Keratinocyte (primary cell): ENCODE measurements around the gene ASMT.
"Not testable (repeated sequence)": the region's sequence is repeated elsewhere in the genome, so short reads cannot be mapped to it uniquely, and the experiment has no call there.

ENCODE experiments used
- EZH2 ChIP-seq: IDR thresholded peaks from one replicate; pipeline ENCODE4 v1.6.1; 2012; ENCODE audit warnings: inconsistent platforms, mild to moderate bottlenecking, low read length, moderate library complexity
- TF ChIP-seq, protein P1 (sequence below), 3 experiments: IDR thresholded peaks in 1 of 3; conservative IDR thresholded peaks in 1 of 3; optimal IDR thresholded peaks in 1 of 3; 2 replicates in 2 of 3; 3 replicates in 1 of 3; pipeline versions ENCODE3 to v1.5.1; 2011; ENCODE audit warnings: low read length in 3 of 3, mild to moderate bottlenecking in 3 of 3, moderate library complexity in 2 of 3, control low read depth in 1 of 3, inconsistent platforms in 1 of 3; ENCODE audit not compliant: insufficient read depth in 2 of 3; ENCODE audit errors: extremely low read depth in 1 of 3

DNA sequence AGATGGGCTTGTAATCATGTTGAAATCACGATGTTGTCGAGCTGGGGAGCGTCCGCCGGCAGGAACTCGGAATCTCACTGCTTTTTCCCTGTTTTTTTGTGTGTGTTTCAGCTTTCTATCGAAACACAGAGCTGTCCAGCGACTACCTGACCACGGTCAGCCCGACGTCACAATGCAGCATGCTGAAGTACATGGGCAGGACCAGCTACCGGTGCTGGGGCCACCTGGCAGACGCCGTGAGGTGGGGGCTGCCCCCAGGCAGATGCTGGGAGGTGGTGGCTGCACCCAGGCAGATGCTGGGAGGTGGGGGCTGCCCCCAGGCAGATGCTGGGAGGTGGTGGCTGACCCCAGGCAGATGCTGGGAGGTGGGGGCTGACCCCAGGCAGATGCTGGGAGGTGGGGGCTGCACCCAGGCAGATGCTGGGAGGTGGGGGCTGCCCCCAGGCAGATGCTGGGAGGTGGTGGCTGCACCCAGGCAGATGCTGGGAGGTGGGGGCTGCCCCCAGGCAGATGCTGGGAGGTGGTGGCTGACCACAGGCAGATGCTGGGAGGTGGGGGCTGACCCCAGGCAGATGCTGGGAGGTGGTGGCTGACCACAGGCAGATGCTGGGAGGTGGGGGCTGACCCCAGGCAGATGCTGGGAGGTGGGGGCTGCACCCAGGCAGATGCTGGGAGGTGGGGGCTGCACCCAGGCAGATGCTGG is 9.4 kb downstream of the ASMT start:
- TF ChIP-seq, protein P1, sequence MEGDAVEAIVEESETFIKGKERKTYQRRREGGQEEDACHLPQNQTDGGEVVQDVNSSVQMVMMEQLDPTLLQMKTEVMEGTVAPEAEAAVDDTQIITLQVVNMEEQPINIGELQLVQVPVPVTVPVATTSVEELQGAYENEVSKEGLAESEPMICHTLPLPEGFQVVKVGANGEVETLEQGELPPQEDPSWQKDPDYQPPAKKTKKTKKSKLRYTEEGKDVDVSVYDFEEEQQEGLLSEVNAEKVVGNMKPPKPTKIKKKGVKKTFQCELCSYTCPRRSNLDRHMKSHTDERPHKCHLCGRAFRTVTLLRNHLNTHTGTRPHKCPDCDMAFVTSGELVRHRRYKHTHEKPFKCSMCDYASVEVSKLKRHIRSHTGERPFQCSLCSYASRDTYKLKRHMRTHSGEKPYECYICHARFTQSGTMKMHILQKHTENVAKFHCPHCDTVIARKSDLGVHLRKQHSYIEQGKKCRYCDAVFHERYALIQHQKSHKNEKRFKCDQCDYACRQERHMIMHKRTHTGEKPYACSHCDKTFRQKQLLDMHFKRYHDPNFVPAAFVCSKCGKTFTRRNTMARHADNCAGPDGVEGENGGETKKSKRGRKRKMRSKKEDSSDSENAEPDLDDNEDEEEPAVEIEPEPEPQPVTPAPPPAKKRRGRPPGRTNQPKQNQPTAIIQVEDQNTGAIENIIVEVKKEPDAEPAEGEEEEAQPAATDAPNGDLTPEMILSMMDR (optimal IDR thresholded peaks at IDR 0.05 in 1 of 3, IDR thresholded peaks at IDR 0.05 in 1 of 3, conservative IDR thresholded peaks at IDR 0.05 in 1 of 3; ENCODE audit: extremely low read depth in 1 of 3, insufficient read depth in 2 of 3, low read length in 3 of 3), result not testable (repeated sequence)
- TF ChIP-seq EZH2, result not testable (repeated sequence)
